H9 (cell line): ENCODE results near the gene RPL10A. TPM values are rescaled to one million over a fixed set of nuclear protein-coding genes. Genes with fewer than 3 reads are reported as not detected.

Source experiments
- DNase-seq: peaks from one replicate; pipeline ENCODE4 v3.0.0-alpha.2; 2017
- H2AFZ ChIP-seq: one replicate; pipeline ENCODE4 v1.6.1; 2013; ENCODE audit warnings: mild to moderate bottlenecking, low read length, control low read depth, moderate library complexity
- H2AK5ac ChIP-seq: 2 replicates; pipeline ENCODE4 v1.6.1; 2013; ENCODE audit warnings: low read length, control low read depth, mixed read lengths; ENCODE audit not compliant: insufficient read length
- H2BK120ac ChIP-seq: one replicate; pipeline ENCODE4 v1.6.1; 2013; ENCODE audit warnings: low read depth, mild to moderate bottlenecking, low read length, control low read depth, inconsistent platforms; ENCODE audit not compliant: poor library complexity, severe bottlenecking
- H2BK12ac ChIP-seq: 2 replicates; pipeline ENCODE4 v1.6.1; 2013; ENCODE audit warnings: low read length, control low read depth, mixed read lengths, low read depth; ENCODE audit not compliant: insufficient read length
- H2BK15ac ChIP-seq: 2 replicates; pipeline ENCODE4 v1.6.1; 2013; ENCODE audit warnings: low read depth, low read length, control low read depth
- H2BK20ac ChIP-seq: one replicate; pipeline ENCODE4 v1.6.1; 2013; ENCODE audit warnings: low read depth, mild to moderate bottlenecking, low read length, control low read depth, inconsistent platforms; ENCODE audit not compliant: poor library complexity, severe bottlenecking
- H2BK5ac ChIP-seq: 2 replicates; pipeline ENCODE4 v1.6.1; 2013; ENCODE audit warnings: low read length, control low read depth, mixed read lengths; ENCODE audit not compliant: insufficient read length
- H3K14ac ChIP-seq: 2 replicates; pipeline ENCODE4 v1.6.1; 2013; ENCODE audit warnings: low read length, control low read depth; ENCODE audit not compliant: insufficient read depth
- H3K18ac ChIP-seq: 2 replicates; pipeline ENCODE4 v1.6.1; 2013; ENCODE audit warnings: low read depth, mild to moderate bottlenecking, mixed read lengths, low read length, control low read depth; ENCODE audit not compliant: insufficient read length
- H3K23ac ChIP-seq: 2 replicates; pipeline ENCODE4 v1.6.1; 2013; ENCODE audit warnings: low read length, control low read depth, mixed read lengths, low read depth; ENCODE audit not compliant: insufficient read length
- H3K23me2 ChIP-seq: 2 replicates; pipeline ENCODE4 v1.6.1; 2013; ENCODE audit warnings: low read depth, mild to moderate bottlenecking, mixed read lengths, low read length, control low read depth; ENCODE audit not compliant: insufficient read length, poor library complexity, severe bottlenecking
- H3K27ac ChIP-seq: 2 replicates; pipeline ENCODE4 v1.5.1; 2013; ENCODE audit warnings: low read length, control low read depth, mixed read lengths, low read depth; ENCODE audit not compliant: insufficient read length
- H3K27me3 ChIP-seq: 2 replicates; pipeline ENCODE4 v1.6.1; 2013; ENCODE audit warnings: low read length, control low read depth, inconsistent platforms; ENCODE audit not compliant: insufficient read depth
- H3K4ac ChIP-seq: 2 replicates; pipeline ENCODE4 v1.6.1; 2013; ENCODE audit warnings: low read depth, mild to moderate bottlenecking, control low read depth, inconsistent platforms, low read length, moderate library complexity
- H3K4me1 ChIP-seq: 2 replicates; pipeline ENCODE4 v1.6.1; 2013; ENCODE audit warnings: low read length, control low read depth, inconsistent platforms; ENCODE audit not compliant: insufficient read depth
- H3K4me2 ChIP-seq: 2 replicates; pipeline ENCODE4 v1.6.1; 2013; ENCODE audit warnings: low read length, control low read depth, mixed read lengths; ENCODE audit not compliant: insufficient read length, insufficient read depth
- H3K56ac ChIP-seq: 2 replicates; pipeline ENCODE4 v1.6.1; 2013; ENCODE audit warnings: low read depth, mild to moderate bottlenecking, mixed read lengths, low read length, control low read depth; ENCODE audit not compliant: insufficient read length
- H3K79me1 ChIP-seq: 2 replicates; pipeline ENCODE4 v1.6.1; 2013; ENCODE audit warnings: low read depth, mild to moderate bottlenecking, moderate library complexity, low read length, control low read depth, inconsistent platforms; ENCODE audit not compliant: insufficient read depth, poor library complexity, severe bottlenecking
- H3K79me2 ChIP-seq: 2 replicates; pipeline ENCODE4 v1.6.1; 2013; ENCODE audit warnings: low read length, control low read depth, inconsistent platforms; ENCODE audit not compliant: insufficient read depth
- H3K9ac ChIP-seq: 2 replicates; pipeline ENCODE4 v1.6.1; 2013; ENCODE audit warnings: low read length, control low read depth, mixed read lengths; ENCODE audit not compliant: insufficient read length; ENCODE audit errors: extremely low read depth
- H3K9me3 ChIP-seq: one replicate; pipeline ENCODE4 v1.6.1; 2013; ENCODE audit warnings: low read depth, low read length, inconsistent platforms; ENCODE audit not compliant: control insufficient read depth
- H3T11ph ChIP-seq: one replicate; pipeline ENCODE4 v1.6.1; 2013; ENCODE audit warnings: mild to moderate bottlenecking, low read length, control low read depth, inconsistent platforms
- H4K20me1 ChIP-seq: one replicate; pipeline ENCODE4 v1.6.1; 2013; ENCODE audit not compliant: control insufficient read depth, insufficient read length, insufficient read depth
- H4K5ac ChIP-seq: 2 replicates; pipeline ENCODE4 v1.6.1; 2013; ENCODE audit warnings: low read depth, mild to moderate bottlenecking, mixed read lengths, low read length, control low read depth; ENCODE audit not compliant: insufficient read length
- H4K8ac ChIP-seq: replicated peaks from 2 replicates; pipeline ENCODE4 v1.6.1; 2013; ENCODE audit warnings: low read length, control low read depth, mixed read lengths, low read depth; ENCODE audit not compliant: insufficient read length
- H4K91ac ChIP-seq: 2 replicates; pipeline ENCODE4 v1.6.1; 2013; ENCODE audit warnings: low read depth, mild to moderate bottlenecking, moderate library complexity, mixed read lengths, low read length, control low read depth; ENCODE audit not compliant: insufficient read length
- H3K27ac Mint-ChIP-seq, 3 experiments: 2 replicates in 2 of 3; 3 replicates in 1 of 3; pipeline ENCODE4 v1.8.0; 2020 to 2021; ENCODE audit warnings: mixed read lengths in 3 of 3, mild to moderate bottlenecking in 1 of 3, moderate library complexity in 1 of 3
- H3K27me3 Mint-ChIP-seq: 2 replicates; pipeline ENCODE4 v1.8.0; 2021; ENCODE audit warnings: low read depth, mild to moderate bottlenecking, moderate library complexity, mixed read lengths
- H3K36me3 Mint-ChIP-seq, 3 experiments: 2 replicates in 2 of 3; 3 replicates in 1 of 3; pipeline ENCODE4 v1.8.0; 2020 to 2021; ENCODE audit warnings: low read depth in 3 of 3, mixed read lengths in 3 of 3; ENCODE audit not compliant: insufficient read depth in 1 of 3
- H3K4me1 Mint-ChIP-seq, 2 experiments: 2 replicates each; pipeline ENCODE4 v1.8.0; 2020; ENCODE audit warnings: mixed read lengths in 2 of 2
- H3K4me3 Mint-ChIP-seq, 2 experiments: 2 replicates in 1 of 2; 3 replicates in 1 of 2; pipeline ENCODE4 v1.8.0; 2020 to 2021; ENCODE audit warnings: mild to moderate bottlenecking in 2 of 2, mixed read lengths in 2 of 2, moderate library complexity in 1 of 2
- H3K9me3 Mint-ChIP-seq, 2 experiments: 2 replicates in 1 of 2; 3 replicates in 1 of 2; pipeline ENCODE4 v1.8.0; 2020; ENCODE audit warnings: mild to moderate bottlenecking in 2 of 2, mixed read lengths in 2 of 2, moderate library complexity in 1 of 2
- CTCF ChIP-seq: fragments of 200-600 bp; sonication (generic); conservative IDR thresholded peaks from 3 replicates; pipeline ENCODE4 v1.8.0; 2021; ENCODE audit warnings: antibody characterized with exemption, mild to moderate bottlenecking
- WGBS: extraction: QIAGEN DNeasy Blood & Tissue Kit; methylation state at CpG from one replicate; pipeline ENCODE4 v1.1.7; 2013; ENCODE audit warnings: missing lambda C conversion rate, low lambda C conversion rate, mixed read lengths; ENCODE audit not compliant: insufficient read length; ENCODE audit errors: extremely low coverage; 5-methylcytosine and 5-hydroxymethylcytosine counted together
- total RNA-seq: library from RNA; stranded (reverse); gene quantifications from 2 replicates; pipeline ENCODE4 v1.2.1, GENCODE V29; 2021

RPL10A gene
- total RNA-seq, 1 experiment from 2014 or later = 1,830 TPM

DNA sequence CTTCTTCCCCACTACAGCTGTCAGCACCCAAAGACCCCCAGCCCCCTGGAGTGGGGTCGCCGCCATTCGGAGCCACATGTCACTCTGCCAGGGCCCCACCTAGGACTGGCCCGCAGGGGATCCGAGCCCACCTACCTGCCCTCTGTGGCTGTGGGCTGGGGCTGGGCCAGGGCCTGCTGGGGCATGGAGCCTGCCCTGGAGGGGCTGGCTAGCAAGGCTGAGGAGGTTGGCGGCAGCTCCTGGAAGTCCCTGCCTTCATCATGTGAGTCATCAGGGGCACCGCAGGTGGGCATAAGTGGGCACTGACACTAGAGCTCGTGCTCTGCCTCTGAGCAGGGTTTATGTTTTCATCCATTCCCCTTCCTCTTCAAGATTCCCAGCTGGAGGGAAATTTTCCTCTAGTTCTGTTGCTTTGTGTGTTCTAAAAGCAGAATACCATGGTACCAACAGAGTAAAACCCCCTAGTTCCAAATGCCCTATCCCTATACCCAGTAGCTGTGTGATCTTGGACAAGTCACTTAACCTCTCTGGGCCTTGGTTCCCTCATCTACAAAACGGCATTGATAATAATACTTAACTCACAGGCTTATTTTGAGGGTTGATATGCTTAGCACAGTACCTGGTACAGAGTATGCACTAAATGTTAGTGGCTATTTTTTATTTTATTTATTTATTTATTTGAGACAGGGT, 24.7 kb upstream of the RPL10A start:
- no peaks in the 10 kb centered on the region for H4K20me1 ChIP-seq
- Mint-ChIP-seq H3K4me3 (no peak overlapping the region), H3K27me3 (no peaks in the 10 kb centered on the region), H3K4me1 (no peaks in the 10 kb centered on the region), H3K9me3 (no peaks in the 10 kb centered on the region), H3K36me3 (no peaks in the 10 kb centered on the region), H3K27ac (no peak overlapping the region)
- H3K4me2 ChIP-seq = no peak overlapping the region
- H2BK12ac ChIP-seq = no peak overlapping the region
- no peaks in the 10 kb centered on the region for H3K9me3 ChIP-seq
- H4K5ac ChIP-seq = no peak overlapping the region
- WGBS = no CpG with 5 or more reads among the region's 9 CpGs
- H3K23me2 ChIP-seq = no peaks in the 10 kb centered on the region
- H3K9ac ChIP-seq = no peak overlapping the region
- H3K14ac ChIP-seq = no peak overlapping the region
- no peak overlapping the region for H2BK20ac ChIP-seq
- TF ChIP-seq CTCF = no peak
- no peak overlapping the region for H4K8ac ChIP-seq
- DNase-seq = no peak
- H3K27me3 ChIP-seq = no peaks in the 10 kb centered on the region
- no peak overlapping the region for H3K4ac ChIP-seq
- H3K23ac ChIP-seq = no peak overlapping the region
- H3K79me1 ChIP-seq = no peaks in the 10 kb centered on the region
- no peak overlapping the region for H2BK15ac ChIP-seq
- H4K91ac ChIP-seq = no peak overlapping the region
- H2AK5ac ChIP-seq = no peak overlapping the region
- H3K18ac ChIP-seq = no peak overlapping the region
- no peak overlapping the region for H2AFZ ChIP-seq
- H3K79me2 ChIP-seq = no peaks in the 10 kb centered on the region
- H3K27ac ChIP-seq = no peak overlapping the region
- no peaks in the 10 kb centered on the region for H3K4me1 ChIP-seq
- no peak overlapping the region for H2BK5ac ChIP-seq
- no peak overlapping the region for H3K56ac ChIP-seq
- H2BK120ac ChIP-seq = no peak overlapping the region
- H3T11ph ChIP-seq = no peak overlapping the region
